GM10248 (cell line): ENCODE results near the gene SAP25.
A peak's percentile ranks its signal among the peaks of the same experiment; 100 is the strongest.

Source experiments
- CTCF ChIA-PET: fragments of 300-600 bp; sonication (Branson Sonifier 250); formaldehyde crosslinking; extraction: SDS; loops from one replicate; lab custom pipeline; 2021; ENCODE audit warnings: antibody characterized with exemption; lab: Yijun Ruan, JAX
- POLR2A ChIA-PET: fragments of 350-650 bp; sonication (Branson Sonifier 250); formaldehyde crosslinking; extraction: SDS; loops from one replicate; lab custom pipeline; 2020; ENCODE audit warnings: antibody characterized with exemption; lab: Yijun Ruan, JAX
- DNase-seq: peaks from one replicate; pipeline ENCODE4 v3.0.0; 2012; ENCODE audit errors: extremely low spot score
- TF ChIP-seq, protein P1 (sequence below): IDR thresholded peaks from 2 replicates; pipeline ENCODE4 v1.5.1; 2012; ENCODE audit warnings: mild to moderate bottlenecking, low read depth; ENCODE audit errors: extremely low read depth, missing control alignments, control extremely low read depth

Gene SAP25

GRCh38 chr7:100573691-100574361 is at the start of gene SAP25:
SAP25 (minus strand) TSS chr7:100573900; CDS start chr7:100573742, 158 bp downstream.
- no peak for DNase-seq
- POLR2A ChIA-PET, result no interaction called here
- CTCF ChIA-PET, result interaction anchor here (1.8 to 2.0 kb wide), 2 partner anchors 10 to 12 kb away, joined by 7 to 10 read pairs; partner anchors contain the start of genes FBXO24 and LRCH4
- TF ChIP-seq, protein P1, sequence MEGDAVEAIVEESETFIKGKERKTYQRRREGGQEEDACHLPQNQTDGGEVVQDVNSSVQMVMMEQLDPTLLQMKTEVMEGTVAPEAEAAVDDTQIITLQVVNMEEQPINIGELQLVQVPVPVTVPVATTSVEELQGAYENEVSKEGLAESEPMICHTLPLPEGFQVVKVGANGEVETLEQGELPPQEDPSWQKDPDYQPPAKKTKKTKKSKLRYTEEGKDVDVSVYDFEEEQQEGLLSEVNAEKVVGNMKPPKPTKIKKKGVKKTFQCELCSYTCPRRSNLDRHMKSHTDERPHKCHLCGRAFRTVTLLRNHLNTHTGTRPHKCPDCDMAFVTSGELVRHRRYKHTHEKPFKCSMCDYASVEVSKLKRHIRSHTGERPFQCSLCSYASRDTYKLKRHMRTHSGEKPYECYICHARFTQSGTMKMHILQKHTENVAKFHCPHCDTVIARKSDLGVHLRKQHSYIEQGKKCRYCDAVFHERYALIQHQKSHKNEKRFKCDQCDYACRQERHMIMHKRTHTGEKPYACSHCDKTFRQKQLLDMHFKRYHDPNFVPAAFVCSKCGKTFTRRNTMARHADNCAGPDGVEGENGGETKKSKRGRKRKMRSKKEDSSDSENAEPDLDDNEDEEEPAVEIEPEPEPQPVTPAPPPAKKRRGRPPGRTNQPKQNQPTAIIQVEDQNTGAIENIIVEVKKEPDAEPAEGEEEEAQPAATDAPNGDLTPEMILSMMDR, result peak; percentile 5

DNA sequence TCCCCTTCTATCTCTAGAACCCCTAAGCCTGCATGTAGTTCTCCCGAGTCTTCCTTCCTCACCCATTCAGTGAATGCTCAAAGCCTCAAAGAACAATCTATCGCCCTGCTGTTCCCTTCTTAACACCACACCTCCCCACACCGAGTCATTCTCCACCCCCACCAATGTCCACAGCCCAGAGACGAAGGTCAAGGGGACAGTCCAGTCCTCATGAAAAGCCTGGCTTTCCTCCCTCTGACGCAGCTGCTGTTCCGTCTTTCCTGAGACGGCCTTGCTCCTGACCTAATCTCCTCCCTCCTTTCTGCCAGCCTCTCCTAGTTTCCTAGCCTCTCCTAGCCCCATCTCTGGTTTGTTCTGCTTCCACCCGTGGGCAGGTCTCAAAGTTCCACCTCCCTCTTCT is 47.9 kb upstream of the SAP25 start:
- TF ChIP-seq, protein P1, result no peak
- DNase-seq, result no peak
- ChIA-PET POLR2A (no interaction called here), CTCF (interaction anchor here (1.2 kb wide), 1 partner anchor 11 kb away, joined by 3 read pairs; no protein-coding TSS in a partner anchor)

DNA sequence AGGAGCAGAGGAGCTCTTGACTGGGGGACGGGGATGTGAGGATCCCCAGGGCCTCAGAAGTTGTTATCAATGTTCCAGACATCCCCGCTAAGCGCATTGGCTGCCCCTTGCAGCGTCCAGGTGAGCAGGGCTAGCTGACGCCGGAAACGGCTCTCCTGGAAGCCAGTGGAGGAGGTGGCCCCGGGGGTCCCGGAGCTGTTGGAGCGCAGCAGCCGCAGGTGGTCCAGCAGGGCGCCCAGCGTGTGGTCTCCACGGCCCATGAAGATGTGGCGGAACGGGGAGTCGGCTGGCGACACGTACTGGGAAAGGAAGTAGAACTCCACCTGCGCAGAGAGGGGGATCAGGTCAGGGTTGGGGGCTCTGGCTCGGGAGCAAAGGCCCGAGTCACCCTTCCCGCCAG is 47.1 kb upstream of the SAP25 start:
- TF ChIP-seq, protein P1, result no peak
- DNase-seq, result no peak
- ChIA-PET POLR2A (no interaction called here), CTCF (interaction anchor here (0.7 to 1.7 kb wide), 2 partner anchors 14 kb away, joined by 3 to 9 read pairs; no protein-coding TSS in a partner anchor)

DNA sequence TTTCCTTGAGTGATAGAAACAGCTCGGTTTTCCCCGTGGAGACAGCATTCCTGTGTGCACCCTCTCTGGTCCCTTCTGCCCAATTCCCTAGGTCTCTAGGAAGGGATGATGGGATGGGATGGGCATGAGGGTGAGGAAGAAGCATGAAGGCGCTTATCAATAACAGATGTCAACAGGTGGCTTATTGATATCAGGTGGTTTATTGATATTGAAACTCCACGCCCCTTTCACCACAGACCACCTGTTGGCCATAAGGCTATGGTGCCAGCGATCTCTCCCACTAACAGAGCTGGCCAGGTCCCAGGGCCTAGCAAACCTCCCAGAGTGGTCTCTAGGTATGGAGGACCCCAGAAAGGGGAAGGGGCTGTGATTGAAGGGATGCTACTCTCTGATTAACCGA is 46.5 kb upstream of the SAP25 start:
- no peak for DNase-seq
- TF ChIP-seq, protein P1, result no peak
- CTCF ChIA-PET, result interaction anchor here (0.7 to 1.7 kb wide), 4 partner anchors 10 to 85 kb away, joined by 3 to 9 read pairs (median 3); partner anchors contain the start of gene POP7
- POLR2A ChIA-PET, result no interaction called here

GRCh38 chr7:100614308-100614861 is 40.7 kb upstream of the SAP25 start:
- TF ChIP-seq, protein P1, result no peak

DNA sequence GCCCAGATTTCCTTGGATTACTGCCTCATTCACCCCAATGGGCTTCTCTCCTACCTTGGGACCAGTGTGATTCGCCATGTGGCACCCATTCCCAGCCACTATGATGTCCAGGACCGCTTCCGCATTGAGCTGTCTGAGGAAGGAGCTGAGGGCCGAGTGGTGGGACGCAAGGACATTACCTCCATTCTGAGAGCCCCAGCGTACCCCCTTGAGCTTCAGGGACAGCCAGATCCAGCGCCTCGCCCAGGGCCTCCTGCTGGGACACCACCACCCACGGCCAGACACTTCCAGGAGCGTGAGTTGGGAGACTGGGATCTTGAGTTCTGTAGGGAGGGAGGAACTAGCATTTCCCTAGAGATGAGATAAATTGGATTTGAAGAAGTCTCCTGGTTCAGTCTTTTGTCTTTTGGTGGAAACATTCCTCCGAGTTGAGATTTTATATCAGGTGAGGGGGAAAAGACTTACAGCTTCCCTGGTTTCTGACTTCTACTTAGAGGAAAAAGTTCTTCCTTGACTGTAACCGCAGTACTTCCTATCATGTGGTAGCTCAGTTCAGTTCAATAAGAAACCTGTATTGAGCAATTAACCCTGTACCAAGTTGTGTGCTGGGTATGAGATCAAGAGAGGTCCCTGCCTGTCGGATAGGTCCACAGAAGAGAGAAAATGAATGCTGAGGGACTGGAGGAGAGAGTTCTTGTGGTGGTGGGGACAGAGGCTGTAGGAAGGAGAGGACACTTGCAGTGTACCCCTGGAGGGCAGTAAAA is 39.9 kb upstream of the SAP25 start:
- DNase-seq, result no peak
- TF ChIP-seq, protein P1, result no peak
- ChIA-PET CTCF (interaction anchor here (0.7 to 4.2 kb wide), 13 partner anchors 12 to 131 kb away, joined by 3 to 15 read pairs (median 5); partner anchors contain the start of gene POP7), POLR2A (interaction anchor here (0.6 kb wide), 1 partner anchor 172 kb away, joined by 3 read pairs; no protein-coding TSS in a partner anchor)

More at GRCh38 chr7:100614308-100614861, 40.7 kb upstream of the SAP25 start:
- no peak for DNase-seq
- CTCF ChIA-PET, result interaction anchor here (1.1 to 4.2 kb wide), 7 partner anchors 11 to 132 kb away, joined by 3 to 12 read pairs (median 6); partner anchors contain the start of gene POP7
- POLR2A ChIA-PET, result no interaction called here
